ENCODE data around the gene TRIM4. TPM values are rescaled to one million over a fixed set of nuclear protein-coding genes. Genes with fewer than 3 reads are reported as not detected.
"Not testable (repeated sequence)": the region's sequence is repeated elsewhere in the genome, so short reads cannot be mapped to it uniquely, and the experiment has no call there.

Gene TRIM4
- total and polyA plus RNA-seq, 2 experiments from 2014 or later: 20.2 to 27.2 TPM

- TF ChIP-seq EZH2 (IDR thresholded peaks at IDR 0.05; ENCODE audit: insufficient read depth, poor library complexity, severe bottlenecking) (no peak), EZH2phosphoT487 (IDR thresholded peaks at IDR 0.05; ENCODE audit: insufficient read depth, low read depth) (no peak)
- peak; percentile 81 for DNase-seq
- Histone ChIP-seq H3K79me2 (ENCODE audit: insufficient read depth) (no peaks in the 10 kb centered on the region), H3K36me3 (ENCODE audit: low read depth) (no peaks in the 10 kb centered on the region), H3K9me2 (ENCODE audit: insufficient read depth) (no peaks in the 10 kb centered on the region), H3F3A (ENCODE audit: insufficient read depth) (0 out of 2 replicates have a peak, but pooled peaks cover 6% of the 10 kb centered on the region), H2AFZ (peak overlapping the region; percentile 52), H3K4me1 (ENCODE audit: insufficient read depth) (peaks cover 11% of the 10 kb centered on the region), H4K20me1 (ENCODE audit: insufficient read depth) (no peaks in the 10 kb centered on the region), H3K9ac (no peak overlapping the region), H3K27me3 (replicated peaks; ENCODE audit: insufficient read depth) (peaks cover 6% of the 10 kb centered on the region; the same call in 1 of the 2 replicates), H3K27ac (peak overlapping the region; percentile 37), H3K9me3 (ENCODE audit: low read depth) (no peaks in the 10 kb centered on the region), H3K4me2 (ENCODE audit: unreplicated experiment) (no peak overlapping the region), H3K4me3 (no peak overlapping the region)
- in situ Hi-C loops (cut with MboI): no loop called here
- 21 to 32% methylated on average over 3 of the region's 3 CpGs for WGBS, 2 experiments (ENCODE audit: low coverage in 1 of 2, low lambda C conversion rate in 2 of 2, missing lambda C conversion rate in 2 of 2)
These were observed 34.3 kb upstream of the TRIM4 start for GRCh38 chr7:99953649-99954048.

GRCh38 chr7:99952649-99953048 is 33.3 kb upstream of the TRIM4 start:
- DNase-seq; H3K4me2 ChIP-seq (ENCODE audit: unreplicated experiment); H2AFZ ChIP-seq; H3K4me3 ChIP-seq; H3K9me2 ChIP-seq (ENCODE audit: insufficient read depth); H3K27me3 ChIP-seq (replicated peaks; ENCODE audit: insufficient read depth); H3K79me2 ChIP-seq (ENCODE audit: insufficient read depth); H3K9me3 ChIP-seq (ENCODE audit: low read depth); H4K20me1 ChIP-seq (ENCODE audit: insufficient read depth); H3K27ac ChIP-seq; H3K36me3 ChIP-seq (ENCODE audit: low read depth); H3K9ac ChIP-seq; H3F3A ChIP-seq (ENCODE audit: insufficient read depth); in situ Hi-C loops (cut with MboI): not testable (repeated sequence)
- 53 to 67% methylated on average over 4 of the region's 4 CpGs for WGBS, 2 experiments (ENCODE audit: low coverage in 1 of 2, low lambda C conversion rate in 2 of 2, missing lambda C conversion rate in 2 of 2)
- H3K4me1 ChIP-seq (ENCODE audit: insufficient read depth): peaks cover 11% of the 10 kb centered on the region

GRCh38 chr7:99950819-99951218 is 31.5 kb upstream of the TRIM4 start:
- H3K9me3 ChIP-seq (ENCODE audit: low read depth); H3K4me2 ChIP-seq (ENCODE audit: unreplicated experiment); DNase-seq; H3K4me3 ChIP-seq; H3F3A ChIP-seq (ENCODE audit: insufficient read depth); H3K9me2 ChIP-seq (ENCODE audit: insufficient read depth); H3K9ac ChIP-seq; H4K20me1 ChIP-seq (ENCODE audit: insufficient read depth); H3K36me3 ChIP-seq (ENCODE audit: low read depth); in situ Hi-C loops (cut with MboI); H3K27me3 ChIP-seq (replicated peaks; ENCODE audit: insufficient read depth); H2AFZ ChIP-seq; H3K79me2 ChIP-seq (ENCODE audit: insufficient read depth); H3K27ac ChIP-seq: not testable (repeated sequence)
- WGBS, 2 experiments (ENCODE audit: low coverage in 1 of 2, low lambda C conversion rate in 2 of 2, missing lambda C conversion rate in 2 of 2): 59 to 63% methylated on average over 6 of the region's 6 CpGs
- peaks cover 11% of the 10 kb centered on the region for H3K4me1 ChIP-seq (ENCODE audit: insufficient read depth)

GRCh38 chr7:99949645-99950228 is 30.4 kb upstream of the TRIM4 start:
- in situ Hi-C loops (cut with MboI): no loop called here
- no peak overlapping the region for H3K27ac ChIP-seq
- no peak overlapping the region for H3K4me3 ChIP-seq
- H3K9me2 ChIP-seq (ENCODE audit: insufficient read depth): no peaks in the 10 kb centered on the region
- H3K36me3 ChIP-seq (ENCODE audit: low read depth): no peaks in the 10 kb centered on the region
- 0 out of 2 replicates have a peak, but pooled peaks cover under 1% of the 10 kb centered on the region for H3K27me3 ChIP-seq (replicated peaks; ENCODE audit: insufficient read depth)
- H3K9me3 ChIP-seq (ENCODE audit: low read depth): no peaks in the 10 kb centered on the region
- H2AFZ ChIP-seq: no peak overlapping the region
- H3K4me1 ChIP-seq (ENCODE audit: insufficient read depth): peaks cover 11% of the 10 kb centered on the region
- H3K4me2 ChIP-seq (ENCODE audit: unreplicated experiment): no peak overlapping the region
- 36 to 46% methylated on average over 3 of the region's 3 CpGs for WGBS, 2 experiments (ENCODE audit: low coverage in 1 of 2, low lambda C conversion rate in 2 of 2, missing lambda C conversion rate in 2 of 2)
- 0 out of 2 replicates have a peak, but pooled peaks cover 6% of the 10 kb centered on the region for H3F3A ChIP-seq (ENCODE audit: insufficient read depth)
- H4K20me1 ChIP-seq (ENCODE audit: insufficient read depth): no peaks in the 10 kb centered on the region
- DNase-seq: peak; percentile 44
- H3K79me2 ChIP-seq (ENCODE audit: insufficient read depth): no peaks in the 10 kb centered on the region
- TF ChIP-seq EZH2phosphoT487 (IDR thresholded peaks at IDR 0.05; ENCODE audit: insufficient read depth, low read depth) (no peak), EZH2 (IDR thresholded peaks at IDR 0.05; ENCODE audit: insufficient read depth, poor library complexity, severe bottlenecking) (no peak)
- H3K9ac ChIP-seq: no peak overlapping the region

- no peak overlapping the region for H2AFZ ChIP-seq
- H3K9me2 ChIP-seq (ENCODE audit: insufficient read depth): no peaks in the 10 kb centered on the region
- no peak overlapping the region for H3K4me2 ChIP-seq (ENCODE audit: unreplicated experiment)
- TF ChIP-seq EZH2 (IDR thresholded peaks at IDR 0.05; ENCODE audit: insufficient read depth, poor library complexity, severe bottlenecking) (no peak), EZH2phosphoT487 (IDR thresholded peaks at IDR 0.05; ENCODE audit: insufficient read depth, low read depth) (no peak)
- in situ Hi-C loops (cut with MboI): no loop called here
- no peak for DNase-seq
- H3K36me3 ChIP-seq (ENCODE audit: low read depth): no peaks in the 10 kb centered on the region
- 0 out of 2 replicates have a peak, but pooled peaks cover 12% of the 10 kb centered on the region for H3K27me3 ChIP-seq (replicated peaks; ENCODE audit: insufficient read depth)
- no peak overlapping the region for H3K9ac ChIP-seq
- WGBS, 2 experiments (ENCODE audit: low coverage in 1 of 2, low lambda C conversion rate in 2 of 2, missing lambda C conversion rate in 2 of 2): 57 to 77% methylated on average over 1 of the region's 1 CpG
- H3K9me3 ChIP-seq (ENCODE audit: low read depth): no peaks in the 10 kb centered on the region
- no peak overlapping the region for H3K27ac ChIP-seq
- H3K4me1 ChIP-seq (ENCODE audit: insufficient read depth): no peaks in the 10 kb centered on the region
- no peaks in the 10 kb centered on the region for H3F3A ChIP-seq (ENCODE audit: insufficient read depth)
- no peaks in the 10 kb centered on the region for H3K79me2 ChIP-seq (ENCODE audit: insufficient read depth)
- no peak overlapping the region for H3K4me3 ChIP-seq
- no peaks in the 10 kb centered on the region for H4K20me1 ChIP-seq (ENCODE audit: insufficient read depth)
These were observed 28.3 kb upstream of the TRIM4 start for GRCh38 chr7:99947608-99948007.
